ENCODE results near the gene GZF1.
A peak's percentile ranks its signal among the peaks of the same experiment; 100 is the strongest.
"Not testable (repeated sequence)": the region's sequence is repeated elsewhere in the genome, so short reads cannot be mapped to it uniquely, and the experiment has no call there.

Gene GZF1

GRCh38 chr20:23346002-23346401 lies 16.0 kb upstream of the GZF1 start:
- DNase-seq (ENCODE audit: low read depth in 2 of 2): no peak

- DNase-seq (ENCODE audit: low read depth in 2 of 2): no peak
Measured at GRCh38 chr20:23347791-23348190, 14.2 kb upstream of the GZF1 start.

GRCh38 chr20:23348510-23348909 lies 13.5 kb upstream of the GZF1 start:
- not testable (repeated sequence) for DNase-seq (ENCODE audit: low read depth in 2 of 2)

- DNase-seq (ENCODE audit: low read depth in 2 of 2): peak; percentile 66 to 76
Measured at GRCh38 chr20:23349338-23350195, 12.4 kb upstream of the GZF1 start.

- peak; percentile 93 for DNase-seq (ENCODE audit: low read depth in 2 of 2)
Measured at GRCh38 chr20:23350196-23350903, 11.6 kb upstream of the GZF1 start, which contains the start of gene NXT1. NXT1 (plus strand) TSS chr20:23350791; CDS start chr20:23354042, 3,251 bp downstream.

GRCh38 chr20:23350904-23351838 lies 10.8 kb upstream of the GZF1 start:
- DNase-seq (ENCODE audit: low read depth in 2 of 2): peak; percentile 41 to 49

- DNase-seq (ENCODE audit: low read depth in 2 of 2): no peak
Measured at GRCh38 chr20:23356203-23356602, 5.8 kb upstream of the GZF1 start.

GRCh38 chr20:23357767-23358562 lies 4.0 kb upstream of the GZF1 start:
- peak; percentile 100 for DNase-seq (ENCODE audit: low read depth in 2 of 2)

GRCh38 chr20:23358563-23358906 lies 3.4 kb upstream of the GZF1 start:
- DNase-seq (ENCODE audit: low read depth in 2 of 2): no peak

GRCh38 chr20:23358923-23359593 lies 2.9 kb upstream of the GZF1 start:
- no peak for DNase-seq (ENCODE audit: low read depth in 2 of 2)

- no peak for DNase-seq (ENCODE audit: low read depth in 2 of 2)
Measured at GRCh38 chr20:23360531-23360930, 1.5 kb upstream of the GZF1 start.

GRCh38 chr20:23361119-23361475 lies 885 bp upstream of the GZF1 start:
- DNase-seq (ENCODE audit: low read depth in 2 of 2): no peak

- DNase-seq (ENCODE audit: low read depth in 2 of 2): peak in 1 of 2 donors; percentile 23
Measured at GRCh38 chr20:23362392-23363256, 642 bp downstream of the GZF1 start.

GRCh38 chr20:23363257-23363649 lies 1.3 kb downstream of the GZF1 start:
- no peak for DNase-seq (ENCODE audit: low read depth in 2 of 2)

GRCh38 chr20:23365390-23366165 lies 3.6 kb downstream of the GZF1 start:
- DNase-seq (ENCODE audit: low read depth in 2 of 2): no peak

- no peak for DNase-seq (ENCODE audit: low read depth in 2 of 2)
Measured at GRCh38 chr20:23366384-23366783, 4.4 kb downstream of the GZF1 start.

- DNase-seq (ENCODE audit: low read depth in 2 of 2): no peak
Measured at GRCh38 chr20:23367770-23368169, 5.8 kb downstream of the GZF1 start.

GRCh38 chr20:23368316-23369071 lies 6.5 kb downstream of the GZF1 start:
- no peak for DNase-seq (ENCODE audit: low read depth in 2 of 2)
